Loucy (cell line): ENCODE data around the gene NRM.

ENCODE experiments used
- H2AFZ ChIP-seq: fragments of 200-600 bp; sonication (generic); 2 replicates; pipeline ENCODE4 v1.6.0; 2016; ENCODE audit warnings: antibody characterized with exemption, mild to moderate bottlenecking, low read length, moderate library complexity
- H3F3A ChIP-seq: fragments of 200-600 bp; 2 replicates; pipeline ENCODE4 v1.6.0; 2016; ENCODE audit warnings: antibody characterized with exemption, low read depth, mild to moderate bottlenecking
- H3K27me3 ChIP-seq: fragments of 200-600 bp; sonication (generic); 2 replicates; pipeline ENCODE4 v1.6.1; 2014; ENCODE audit warnings: low read length, mild to moderate bottlenecking; ENCODE audit not compliant: insufficient read depth, poor library complexity, severe bottlenecking
- H3K36me3 ChIP-seq: fragments of 200-600 bp; sonication (generic); 2 replicates; pipeline ENCODE4 v1.6.1; 2016; ENCODE audit warnings: low read length; ENCODE audit not compliant: insufficient read depth
- H3K4me1 ChIP-seq: fragments of 200-600 bp; sonication (generic); 2 replicates; pipeline ENCODE4 v1.5.1; 2014; ENCODE audit warnings: low read length, mild to moderate bottlenecking; ENCODE audit not compliant: insufficient read depth, poor library complexity, severe bottlenecking
- H3K4me2 ChIP-seq: fragments of 200-600 bp; sonication (generic); 2 replicates; pipeline ENCODE4 v1.6.0; 2014; ENCODE audit warnings: antibody characterized with exemption, low read length, low read depth, mild to moderate bottlenecking; ENCODE audit not compliant: poor library complexity, severe bottlenecking
- H3K4me3 ChIP-seq: fragments of 200-600 bp; sonication (generic); 2 replicates; pipeline ENCODE4 v1.5.1; 2014; ENCODE audit warnings: low read length, mild to moderate bottlenecking, mixed read lengths; ENCODE audit not compliant: poor library complexity, severe bottlenecking
- H3K79me2 ChIP-seq: fragments of 200-600 bp; sonication (generic); 2 replicates; pipeline ENCODE4 v1.6.1; 2014; ENCODE audit warnings: low read length; ENCODE audit not compliant: insufficient read depth
- H3K9ac ChIP-seq: fragments of 200-600 bp; sonication (generic); 2 replicates; pipeline ENCODE4 v1.6.0; 2014; ENCODE audit warnings: mild to moderate bottlenecking, low read depth, low read length, moderate library complexity; ENCODE audit not compliant: poor library complexity, severe bottlenecking
- H3K9me2 ChIP-seq: fragments of 200-600 bp; sonication (generic); replicated peaks from 2 replicates; pipeline ENCODE4 v1.6.1; 2016; ENCODE audit warnings: low read depth, low read length, mixed read lengths
- H3K9me3 ChIP-seq: fragments of 200-600 bp; sonication (generic); 2 replicates; pipeline ENCODE4 v1.6.1; 2014; ENCODE audit warnings: mild to moderate bottlenecking, antibody characterized with exemption, low read length, low read depth; ENCODE audit not compliant: insufficient read depth
- H4K20me1 ChIP-seq: fragments of 200-600 bp; sonication (generic); 2 replicates; pipeline ENCODE4 v1.6.0; 2014; ENCODE audit warnings: antibody characterized with exemption, low read length, mild to moderate bottlenecking; ENCODE audit not compliant: insufficient read depth, poor library complexity, severe bottlenecking
- EZH2phosphoT487 ChIP-seq: fragments of 200-600 bp; IDR thresholded peaks from 2 replicates; pipeline ENCODE4 v1.6.1; 2018; ENCODE audit warnings: antibody characterized with exemption, mild to moderate bottlenecking, moderate library complexity, borderline replicate concordance
- TF ChIP-seq, protein P1 (sequence below): fragments of 200-600 bp; sonication (generic); conservative IDR thresholded peaks from 2 replicates; pipeline ENCODE4 v1.5.1; 2014; ENCODE audit warnings: mild to moderate bottlenecking, antibody characterized with exemption, low read length

Gene NRM

GRCh38 chr6:30691208-30691847 lies 544 bp upstream of the NRM start:
- peak overlapping the region; percentile 94 for H2AFZ ChIP-seq
- no peaks in the 10 kb centered on the region for H3F3A ChIP-seq
- peak overlapping the region; percentile 97 for H3K4me3 ChIP-seq
- peak overlapping the region; percentile 96 for H3K9ac ChIP-seq
- H3K36me3 ChIP-seq = no peaks in the 10 kb centered on the region
- TF ChIP-seq, protein P1, sequence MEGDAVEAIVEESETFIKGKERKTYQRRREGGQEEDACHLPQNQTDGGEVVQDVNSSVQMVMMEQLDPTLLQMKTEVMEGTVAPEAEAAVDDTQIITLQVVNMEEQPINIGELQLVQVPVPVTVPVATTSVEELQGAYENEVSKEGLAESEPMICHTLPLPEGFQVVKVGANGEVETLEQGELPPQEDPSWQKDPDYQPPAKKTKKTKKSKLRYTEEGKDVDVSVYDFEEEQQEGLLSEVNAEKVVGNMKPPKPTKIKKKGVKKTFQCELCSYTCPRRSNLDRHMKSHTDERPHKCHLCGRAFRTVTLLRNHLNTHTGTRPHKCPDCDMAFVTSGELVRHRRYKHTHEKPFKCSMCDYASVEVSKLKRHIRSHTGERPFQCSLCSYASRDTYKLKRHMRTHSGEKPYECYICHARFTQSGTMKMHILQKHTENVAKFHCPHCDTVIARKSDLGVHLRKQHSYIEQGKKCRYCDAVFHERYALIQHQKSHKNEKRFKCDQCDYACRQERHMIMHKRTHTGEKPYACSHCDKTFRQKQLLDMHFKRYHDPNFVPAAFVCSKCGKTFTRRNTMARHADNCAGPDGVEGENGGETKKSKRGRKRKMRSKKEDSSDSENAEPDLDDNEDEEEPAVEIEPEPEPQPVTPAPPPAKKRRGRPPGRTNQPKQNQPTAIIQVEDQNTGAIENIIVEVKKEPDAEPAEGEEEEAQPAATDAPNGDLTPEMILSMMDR = no peak
- TF ChIP-seq EZH2phosphoT487 = no peak
- H3K79me2 ChIP-seq = peaks cover 42% of the 10 kb centered on the region
- no peaks in the 10 kb centered on the region for H3K27me3 ChIP-seq
- peak overlapping the region; percentile 97 for H3K4me2 ChIP-seq
- H3K9me2 ChIP-seq = no peaks in the 10 kb centered on the region
- H3K9me3 ChIP-seq = no peaks in the 10 kb centered on the region
- H3K4me1 ChIP-seq = peaks cover 36% of the 10 kb centered on the region
- H4K20me1 ChIP-seq = peaks cover under 1% of the 10 kb centered on the region

DNA sequence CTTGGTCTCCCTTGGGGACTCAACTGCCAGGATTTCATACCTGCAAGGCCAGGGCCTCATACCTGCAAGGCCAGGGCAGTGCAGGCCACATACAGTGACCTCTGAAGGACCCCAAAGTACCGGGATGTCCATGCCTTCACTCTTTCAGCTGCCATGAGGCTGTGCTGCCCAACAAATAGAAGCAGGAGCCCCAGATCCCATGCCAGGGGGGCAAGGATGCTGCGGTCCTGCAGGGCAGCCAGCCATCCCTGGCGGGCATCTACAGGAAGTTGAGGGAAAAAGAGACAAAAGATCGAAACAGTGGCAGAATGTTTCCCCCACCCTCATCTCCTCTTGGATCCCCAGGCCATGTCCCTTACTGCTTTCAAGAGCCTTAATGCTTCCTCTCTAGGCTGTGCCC lies 799 bp downstream of the NRM start:
- TF ChIP-seq, protein P1 = no peak
- TF ChIP-seq EZH2phosphoT487 = no peak
- H3F3A ChIP-seq = no peaks in the 10 kb centered on the region
- H2AFZ ChIP-seq = no peak overlapping the region
- no peaks in the 10 kb centered on the region for H3K9me2 ChIP-seq
- H3K9ac ChIP-seq = peak overlapping the region; percentile 96
- H4K20me1 ChIP-seq = peaks cover 11% of the 10 kb centered on the region
- peaks cover 56% of the 10 kb centered on the region for H3K79me2 ChIP-seq
- H3K27me3 ChIP-seq = no peaks in the 10 kb centered on the region
- H3K4me1 ChIP-seq = peaks cover 49% of the 10 kb centered on the region
- H3K36me3 ChIP-seq = no peaks in the 10 kb centered on the region
- peak overlapping the region; percentile 97 for H3K4me3 ChIP-seq
- H3K4me2 ChIP-seq = peak overlapping the region; percentile 97
- no peaks in the 10 kb centered on the region for H3K9me3 ChIP-seq

DNA sequence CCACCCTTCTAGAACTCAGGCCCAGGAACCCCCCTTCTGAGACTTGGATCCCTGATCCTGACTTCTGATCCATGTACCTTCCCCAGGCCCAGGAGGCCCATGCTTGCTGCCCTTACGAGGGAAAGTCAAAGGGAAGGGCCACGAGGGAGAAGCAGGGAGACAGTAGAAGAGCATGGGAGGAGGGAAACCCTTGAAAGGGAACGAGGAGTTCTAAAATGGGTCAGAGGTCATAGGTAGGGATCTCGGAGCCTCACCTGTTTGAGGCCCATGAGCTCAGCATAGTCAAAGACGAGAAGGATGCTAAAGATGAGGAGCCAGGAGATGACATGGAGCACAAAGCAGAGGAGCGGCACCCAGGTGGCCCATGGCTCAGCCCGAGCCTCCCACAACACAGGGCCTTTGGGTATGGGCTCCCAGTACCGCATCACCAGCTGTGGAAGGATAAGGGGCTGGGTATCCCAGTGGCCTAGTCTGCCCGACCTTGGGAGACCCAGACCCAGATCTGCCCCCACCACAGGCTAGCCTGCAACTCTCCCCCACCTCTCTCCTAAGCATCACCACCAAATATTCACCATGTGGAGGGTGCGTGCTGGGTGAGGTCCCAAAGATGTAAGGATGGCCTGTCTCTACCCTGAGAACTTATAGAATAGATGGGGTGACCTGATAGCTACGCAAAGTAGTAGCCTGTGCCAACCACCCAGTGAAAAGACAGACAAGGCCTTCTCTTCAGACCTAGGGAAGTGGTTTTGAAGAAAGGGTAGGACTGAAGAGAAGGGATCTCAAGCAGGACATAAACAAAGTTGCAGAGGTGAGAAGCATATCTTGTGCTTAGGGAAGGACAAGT lies 1.5 kb downstream of the NRM start:
- TF ChIP-seq, protein P1 = no peak
- TF ChIP-seq EZH2phosphoT487 = no peak
- Histone ChIP-seq H3K4me1 (peaks cover 52% of the 10 kb centered on the region), H4K20me1 (peaks cover 12% of the 10 kb centered on the region), H3K4me2 (peak overlapping the region; percentile 97), H3K27me3 (no peaks in the 10 kb centered on the region), H3K9me3 (no peaks in the 10 kb centered on the region), H3K9me2 (no peaks in the 10 kb centered on the region), H3K9ac (peak overlapping the region; percentile 96), H3K79me2 (peaks cover 63% of the 10 kb centered on the region), H3F3A (no peaks in the 10 kb centered on the region), H3K36me3 (no peaks in the 10 kb centered on the region), H2AFZ (no peak overlapping the region), H3K4me3 (peak overlapping the region; percentile 97)
